NCI-H2196 treated with DMSO at 0.1 percent for 48 hours (cell line): Measurements from ENCODE around the gene CPVL.
"Not testable (repeated sequence)": the region's sequence is repeated elsewhere in the genome, so short reads cannot be mapped to it uniquely, and the experiment has no call there.

Source experiments
- DNase-seq: peaks from one replicate; lab custom pipeline; 2025; ENCODE audit not compliant: unreplicated experiment; lab: John Stamatoyannopoulos, UW

CPVL gene

GRCh38 chr7:29120955-29121354, 25.4 kb downstream of the CPVL start:
- no peak for DNase-seq

- DNase-seq: no peak
Measured at GRCh38 chr7:29119538-29119937, 26.8 kb downstream of the CPVL start.

DNA sequence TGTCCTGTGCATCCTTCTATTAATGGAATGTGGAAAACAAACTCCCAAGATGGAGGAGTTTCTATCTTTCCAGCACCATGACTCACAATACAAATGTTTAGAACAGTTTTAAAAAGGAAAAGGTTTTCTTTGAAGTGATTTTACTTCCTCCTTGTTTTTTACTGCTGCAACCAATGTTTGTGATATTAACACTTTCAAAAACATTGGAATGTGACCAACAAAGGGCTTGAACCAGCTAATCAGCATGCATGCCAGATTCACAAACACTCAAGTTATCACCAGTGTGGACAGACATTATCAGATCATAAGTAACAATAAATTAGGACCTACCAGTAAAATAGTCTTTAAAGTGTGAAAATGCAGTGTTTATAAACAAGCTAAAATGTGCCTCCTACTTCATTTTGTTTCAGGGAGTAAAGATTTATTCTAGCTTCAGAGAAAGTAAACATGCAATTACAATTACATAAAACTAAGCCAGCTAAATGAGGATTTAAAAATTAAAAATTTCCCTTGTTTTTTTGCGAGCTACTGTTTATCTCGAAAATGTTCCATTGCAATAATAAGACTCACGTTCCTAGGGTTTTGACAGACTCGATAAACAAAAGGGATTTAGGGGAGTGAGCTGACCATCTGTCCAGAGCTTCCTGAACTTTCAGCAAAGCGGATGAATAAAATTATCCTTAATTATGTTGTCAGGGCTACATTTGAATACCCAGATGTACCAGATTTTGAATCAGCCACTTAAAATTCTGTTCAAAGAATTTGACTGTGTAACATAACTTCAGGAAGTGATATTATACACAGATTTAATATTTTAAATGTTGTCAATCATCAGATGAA, 29.8 kb downstream of the CPVL start:
- no peak for DNase-seq

GRCh38 chr7:29115753-29116152, 30.6 kb downstream of the CPVL start:
- DNase-seq: no peak

DNA sequence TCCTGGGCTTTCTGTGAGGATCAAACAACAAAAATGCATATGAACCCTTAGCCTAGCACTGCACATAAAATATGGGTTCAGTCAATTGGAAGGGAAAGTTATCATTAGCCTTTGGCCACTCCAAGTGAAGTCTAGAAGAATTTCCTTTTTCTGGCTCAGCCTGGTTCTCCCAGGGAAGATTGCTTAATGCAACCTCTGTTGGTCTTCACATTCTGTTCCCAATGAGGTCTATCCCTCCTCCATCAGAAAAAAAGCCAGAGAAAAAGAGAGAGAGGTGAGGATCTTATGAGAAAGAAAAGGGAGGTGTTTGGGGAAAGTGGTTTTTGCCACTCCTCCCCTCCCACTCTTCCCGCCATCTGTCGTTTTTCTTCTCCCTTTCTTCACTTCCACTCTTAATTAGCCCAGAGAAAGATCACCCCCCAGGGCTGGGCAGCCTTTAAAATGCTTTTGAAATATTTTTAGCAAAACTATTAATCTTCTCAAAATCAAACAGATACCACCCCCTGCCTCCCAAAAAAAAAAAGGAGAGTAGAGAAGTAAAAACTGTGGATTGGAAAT, 31.1 kb downstream of the CPVL start:
- no peak for DNase-seq

- DNase-seq: not testable (repeated sequence)
Measured at GRCh38 chr7:29114266-29114665, 32.1 kb downstream of the CPVL start.

DNA sequence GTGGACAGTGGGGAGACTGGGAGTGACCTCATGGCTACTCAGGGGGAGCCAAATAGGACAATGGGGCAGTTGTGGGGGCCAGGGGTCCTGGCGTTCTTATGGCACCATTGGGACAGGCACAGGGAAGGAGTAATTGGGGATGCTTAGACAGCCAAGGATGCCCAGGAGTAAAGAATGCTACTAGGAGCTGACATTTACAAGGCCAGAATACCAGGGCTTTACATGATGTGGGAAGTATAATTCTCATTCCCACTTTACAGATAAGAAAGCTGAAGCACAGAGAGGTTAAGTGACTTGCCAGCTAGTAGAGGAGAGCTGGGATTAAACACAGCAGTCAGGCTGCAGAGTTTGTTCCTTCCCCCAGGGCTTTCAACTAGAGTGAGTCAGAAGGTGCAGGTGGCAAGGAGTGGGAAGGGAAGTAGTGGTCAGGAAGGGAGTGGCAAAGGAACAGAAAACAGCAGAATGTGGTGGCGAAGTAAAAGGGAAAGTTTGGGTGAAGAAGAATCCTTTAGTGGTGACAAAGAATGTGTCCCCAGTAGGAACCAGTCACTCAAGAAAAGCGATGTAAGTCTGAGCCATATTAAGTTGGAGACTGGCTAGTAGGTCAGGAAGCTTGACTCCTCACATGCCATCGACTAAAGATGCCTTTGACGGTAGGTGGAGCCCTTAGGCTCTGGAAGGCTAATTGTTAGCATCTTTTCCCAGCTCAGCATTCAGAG, 32.8 kb downstream of the CPVL start:
- DNase-seq: no peak

GRCh38 chr7:29112721-29113120, 33.6 kb downstream of the CPVL start:
- no peak for DNase-seq

DNA sequence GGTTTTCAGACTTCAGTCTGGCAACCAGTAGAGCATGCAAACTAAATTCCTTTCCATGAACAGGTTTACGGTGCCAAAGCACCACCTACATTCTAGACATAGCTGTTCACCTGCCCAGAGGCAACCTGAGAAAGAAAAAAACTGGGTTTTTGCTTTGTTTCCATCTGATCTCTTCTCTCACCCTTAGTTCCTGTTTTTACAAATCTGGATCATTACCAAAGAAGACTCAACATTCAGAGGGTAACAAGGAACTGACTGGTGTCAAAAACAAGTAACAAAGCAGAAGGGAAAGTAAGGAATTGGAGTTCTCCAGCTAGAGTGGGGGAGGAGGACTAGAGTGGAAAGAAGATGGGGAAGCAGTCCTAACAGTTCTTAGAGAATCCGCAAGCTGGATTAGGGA, 36.4 kb downstream of the CPVL start:
- DNase-seq: no peak

DNA sequence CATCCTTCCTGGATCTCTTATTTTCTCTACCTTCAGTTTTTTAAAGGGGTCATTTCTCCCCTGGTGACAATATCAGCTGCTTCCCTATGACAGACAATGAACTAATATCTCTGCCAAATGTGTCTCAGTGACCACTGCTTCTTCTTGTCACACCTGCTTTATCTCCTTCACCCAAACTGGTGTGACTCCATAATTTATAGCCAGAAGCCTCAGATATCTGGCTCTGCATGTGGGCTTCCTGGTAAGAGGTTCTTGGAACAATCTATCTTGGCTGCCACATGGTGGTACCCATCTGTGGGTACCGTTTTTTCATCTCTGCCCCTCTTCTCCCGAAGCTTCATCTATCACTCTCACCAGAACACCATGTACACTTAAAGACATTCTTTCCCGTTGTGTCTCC, 37.0 kb downstream of the CPVL start:
- no peak for DNase-seq

DNA sequence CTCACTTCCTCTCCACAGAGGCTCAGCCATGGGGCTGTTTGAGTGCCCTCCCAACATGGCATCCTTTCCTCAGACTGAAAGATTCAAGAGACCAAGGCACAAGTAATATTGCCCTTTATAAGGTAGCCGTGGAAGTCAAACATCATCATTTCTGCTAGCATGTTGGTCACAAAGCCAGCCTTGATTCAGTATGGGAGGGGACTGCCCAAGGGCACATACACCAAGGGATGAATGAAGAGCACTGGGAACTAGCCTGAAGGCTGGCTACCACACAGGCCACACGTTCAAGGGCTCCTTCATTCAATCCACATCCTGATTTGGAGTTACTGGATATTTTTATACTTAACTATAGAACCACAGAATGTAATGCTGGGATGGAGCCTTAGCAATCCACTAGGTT, 39.3 kb downstream of the CPVL start:
- DNase-seq: no peak

DNA sequence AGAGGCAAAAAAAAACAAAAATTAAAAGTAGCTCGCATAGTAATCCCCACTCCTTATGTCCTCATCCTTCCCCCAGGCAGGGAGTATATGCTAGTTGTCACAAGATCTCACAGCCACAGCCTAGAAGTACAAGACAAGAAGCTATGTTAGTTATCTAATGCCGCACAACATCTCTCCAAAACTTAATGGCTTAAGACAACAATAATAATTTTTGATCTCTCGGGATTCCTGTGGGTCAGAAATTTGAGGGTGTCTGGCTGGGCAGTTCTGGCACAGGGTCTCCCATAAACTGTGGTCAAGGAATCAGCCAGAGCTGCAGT, 39.7 kb downstream of the CPVL start:
- no peak for DNase-seq

- peak; percentile 51 for DNase-seq
Measured at GRCh38 chr7:29105752-29106668, 40.3 kb downstream of the CPVL start.

GRCh38 chr7:29105191-29105590, 41.1 kb downstream of the CPVL start:
- DNase-seq: no peak

- no peak for DNase-seq
Measured at GRCh38 chr7:29102558-29103151, 43.7 kb downstream of the CPVL start.

DNA sequence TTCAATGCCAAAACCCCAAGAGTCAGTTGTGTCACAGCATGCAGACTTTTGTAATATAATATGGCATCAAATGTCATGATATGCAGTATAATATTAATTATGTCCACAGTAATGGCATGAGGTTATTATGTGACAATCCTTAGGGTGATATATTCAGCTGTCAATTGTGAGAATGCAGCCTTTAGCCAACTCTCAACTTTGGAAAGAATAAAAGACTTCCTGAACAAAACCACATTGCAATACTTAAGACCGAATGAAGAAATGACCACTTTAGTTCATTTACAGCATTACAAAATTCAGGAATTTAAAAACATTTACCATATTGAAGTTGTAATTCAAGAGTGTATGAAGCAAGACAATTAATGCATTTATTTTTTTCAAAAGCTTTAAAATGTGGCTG, 45.4 kb downstream of the CPVL start:
- DNase-seq: no peak

DNA sequence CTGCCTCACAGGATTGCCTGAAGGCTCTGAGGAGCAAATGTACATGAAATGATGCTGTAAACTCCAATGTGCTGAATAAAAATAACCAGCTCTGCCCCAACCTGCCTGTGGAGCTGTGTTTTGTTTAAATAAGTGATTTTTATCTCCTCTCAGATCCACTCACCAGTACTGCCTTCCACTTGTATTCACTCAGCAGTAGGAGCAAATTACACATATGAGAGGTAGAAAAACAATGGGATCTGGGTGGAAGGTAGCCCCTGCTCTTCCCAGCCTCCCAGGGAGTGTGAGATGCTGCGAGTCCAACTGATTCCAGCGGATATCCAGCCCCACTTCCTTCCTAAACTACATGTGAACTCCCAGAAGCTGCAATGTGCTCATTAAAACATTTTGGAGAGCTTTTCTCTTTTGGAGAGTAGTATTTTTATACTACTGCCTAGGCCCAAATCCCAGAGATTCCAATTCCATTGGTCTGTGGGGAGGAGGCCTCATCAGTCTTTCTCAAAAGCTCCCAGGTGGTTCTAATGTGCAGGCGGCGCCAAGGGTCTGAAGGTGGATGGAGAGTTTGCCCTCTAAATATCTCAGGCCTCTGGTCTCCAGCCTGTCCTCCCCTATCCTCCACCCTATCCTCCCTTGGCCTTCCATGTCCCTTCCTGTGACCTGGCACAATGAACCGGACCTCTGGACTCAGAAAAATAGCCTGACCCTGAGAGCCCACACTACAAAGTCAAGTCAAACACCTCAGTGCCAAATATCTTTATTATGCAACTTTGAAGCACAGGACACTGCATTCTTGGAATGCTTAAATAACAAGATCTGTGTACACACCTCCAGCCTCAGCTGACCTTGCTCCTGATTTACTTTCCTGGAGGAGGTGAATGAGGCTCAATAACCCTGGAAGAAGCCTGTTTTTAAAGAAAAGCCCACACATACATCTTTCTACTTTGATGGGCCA, 46.2 kb downstream of the CPVL start:
- no peak for DNase-seq

GRCh38 chr7:29096446-29096730, 49.9 kb downstream of the CPVL start:
- no peak for DNase-seq

DNA sequence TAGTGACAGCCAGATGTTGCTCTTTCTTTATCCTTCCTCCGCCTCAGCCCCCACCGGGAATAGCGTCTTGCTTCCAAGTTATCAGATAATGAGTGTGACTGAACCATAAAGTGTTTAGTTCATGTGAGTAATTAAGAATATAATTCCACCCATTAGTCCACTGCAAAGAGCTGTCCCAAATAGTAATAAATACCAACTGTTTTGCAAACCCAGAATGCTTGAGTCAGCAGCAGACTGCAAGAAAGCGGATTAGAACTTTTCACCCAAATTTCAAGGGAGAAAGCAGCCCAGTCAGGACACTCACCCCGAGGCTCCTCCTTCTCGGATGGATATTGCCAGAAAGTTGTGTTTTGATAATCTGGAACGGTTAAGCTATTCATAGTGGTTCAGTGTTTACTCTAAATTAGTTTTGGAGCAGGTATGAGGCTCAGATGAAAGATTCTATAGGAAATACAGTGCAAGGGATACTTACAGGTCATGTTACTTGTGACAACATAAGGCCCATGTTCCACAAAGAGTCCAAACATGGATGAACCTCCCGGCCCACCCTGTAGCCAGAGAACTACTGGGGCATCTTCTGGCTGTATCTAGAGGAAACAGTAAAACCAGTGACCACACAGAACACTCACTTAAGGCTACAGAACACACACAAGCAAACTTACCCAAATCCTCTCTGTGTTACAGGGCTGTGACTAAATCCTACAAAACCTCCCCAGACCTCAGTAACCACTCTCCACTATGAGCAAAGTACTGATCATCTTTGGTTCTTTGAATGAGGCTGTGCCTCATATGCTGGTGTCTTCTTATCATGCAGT, 50.5 kb downstream of the CPVL start:
- DNase-seq: no peak
